ENCODE measurements around the gene KIF5C.

DNA sequence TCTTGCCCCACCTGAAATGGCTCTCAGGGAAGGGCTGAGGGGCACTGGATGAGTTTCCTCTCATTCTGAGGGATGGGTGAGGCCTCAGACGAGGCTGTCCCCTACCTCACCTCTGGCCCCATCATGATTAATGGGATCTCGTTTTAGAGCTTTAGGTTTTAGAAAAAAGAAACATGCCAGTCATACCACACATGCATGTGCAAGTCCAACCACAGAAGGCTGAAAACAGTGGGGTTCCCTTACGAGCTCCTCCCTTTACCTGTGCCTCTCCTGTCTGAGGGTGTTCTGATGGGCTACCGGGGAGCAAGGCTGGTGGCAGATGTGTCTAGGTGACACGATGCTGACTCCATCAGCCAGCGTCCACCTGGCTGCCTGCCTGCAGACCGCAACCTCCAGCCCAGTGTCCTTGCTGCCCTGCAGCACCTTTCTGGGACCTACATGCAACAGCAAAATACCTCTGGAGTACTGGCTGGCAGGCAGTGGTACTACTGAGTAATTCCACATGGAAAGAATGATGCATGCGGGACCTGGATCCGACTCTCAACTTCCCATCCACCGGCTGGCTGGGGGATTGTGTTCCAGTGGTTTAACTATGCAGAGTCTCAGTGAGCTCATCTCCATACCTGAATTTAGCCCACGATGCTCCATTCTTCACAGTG, 154.4 kb downstream of the KIF5C start:
- TF ChIP-seq, protein P1, sequence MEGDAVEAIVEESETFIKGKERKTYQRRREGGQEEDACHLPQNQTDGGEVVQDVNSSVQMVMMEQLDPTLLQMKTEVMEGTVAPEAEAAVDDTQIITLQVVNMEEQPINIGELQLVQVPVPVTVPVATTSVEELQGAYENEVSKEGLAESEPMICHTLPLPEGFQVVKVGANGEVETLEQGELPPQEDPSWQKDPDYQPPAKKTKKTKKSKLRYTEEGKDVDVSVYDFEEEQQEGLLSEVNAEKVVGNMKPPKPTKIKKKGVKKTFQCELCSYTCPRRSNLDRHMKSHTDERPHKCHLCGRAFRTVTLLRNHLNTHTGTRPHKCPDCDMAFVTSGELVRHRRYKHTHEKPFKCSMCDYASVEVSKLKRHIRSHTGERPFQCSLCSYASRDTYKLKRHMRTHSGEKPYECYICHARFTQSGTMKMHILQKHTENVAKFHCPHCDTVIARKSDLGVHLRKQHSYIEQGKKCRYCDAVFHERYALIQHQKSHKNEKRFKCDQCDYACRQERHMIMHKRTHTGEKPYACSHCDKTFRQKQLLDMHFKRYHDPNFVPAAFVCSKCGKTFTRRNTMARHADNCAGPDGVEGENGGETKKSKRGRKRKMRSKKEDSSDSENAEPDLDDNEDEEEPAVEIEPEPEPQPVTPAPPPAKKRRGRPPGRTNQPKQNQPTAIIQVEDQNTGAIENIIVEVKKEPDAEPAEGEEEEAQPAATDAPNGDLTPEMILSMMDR (conservative IDR thresholded peaks at IDR 0.05 in 1 of 2, IDR thresholded peaks at IDR 0.05 in 1 of 2; ENCODE audit: low read depth in 1 of 2, low read length in 2 of 2): no peak
- TF ChIP-seq EZH2 (IDR thresholded peaks at IDR 0.05; ENCODE audit: low read length, missing control alignments): no peak

Measured in fibroblast of lung (primary cell).